A549 treated with Hydrocortisone at 1 μM for 4 hours (cell line): ENCODE measurements around the gene TMEM144. TPM values are rescaled to one million over a fixed set of nuclear protein-coding genes. Genes with fewer than 3 reads are reported as not detected.

ENCODE experiments used
- total RNA-seq: library from RNA; stranded (reverse); fragments of 200-300 nt; extraction: Qiagen RNA extraction; gene quantifications from 5 replicates; pipeline ENCODE4 v1.2.3, GENCODE V29; 2022

TMEM144 gene
- 2.7 to 4.0 TPM (median 3.3 TPM) in 5 replicates for total RNA-seq

DNA sequence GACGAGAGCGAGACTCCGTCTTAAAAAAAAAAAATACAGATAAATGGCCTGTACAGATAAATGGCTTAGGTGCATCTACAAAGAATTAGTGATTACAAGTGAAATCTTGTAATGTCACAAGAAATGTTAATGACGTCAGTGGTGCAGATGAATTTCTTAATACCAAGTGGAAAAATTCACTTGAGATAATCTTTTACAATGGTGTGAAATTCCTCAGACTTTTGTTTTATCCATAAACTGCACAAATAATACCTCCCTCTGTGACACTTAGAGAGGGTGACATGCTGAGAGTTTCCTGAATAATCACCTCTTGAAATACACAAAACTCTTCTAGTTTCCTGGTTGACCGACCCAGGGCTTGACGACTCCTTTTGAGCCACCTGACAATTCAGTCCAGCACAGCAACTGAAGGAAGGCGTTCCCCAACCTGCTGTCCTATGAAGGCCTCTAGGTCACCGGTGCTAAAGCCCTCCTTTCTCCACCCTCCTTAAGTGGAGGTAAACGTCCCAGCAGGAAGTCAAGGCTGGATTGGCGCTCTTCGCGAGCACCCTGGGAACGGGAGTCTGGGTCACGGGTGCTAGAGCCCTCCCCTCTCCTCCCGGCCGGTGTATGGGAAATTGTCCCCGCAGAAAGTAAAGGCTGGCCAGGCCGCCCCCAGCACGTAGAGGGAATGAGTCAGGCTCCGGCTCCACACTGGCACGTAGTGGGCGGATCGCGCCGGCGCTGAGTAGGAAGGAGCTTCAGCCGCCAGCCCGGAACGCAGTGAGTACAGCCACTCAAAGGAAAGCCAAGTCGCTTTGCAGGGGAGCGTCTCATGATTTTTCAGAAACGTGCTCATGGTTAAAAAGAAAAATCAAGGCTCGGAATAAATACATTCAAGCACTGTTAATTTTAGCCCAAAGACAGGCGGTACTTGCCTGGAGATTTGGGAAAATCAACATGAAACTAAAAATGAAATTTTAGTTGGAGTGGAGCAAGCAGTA is at the start of gene TMEM144:
Gene TMEM144, plus strand, starts transcription at position 662 of the 983 bp plus-strand sequence. CDS start 2,182 bp downstream, outside the sequence.

DNA sequence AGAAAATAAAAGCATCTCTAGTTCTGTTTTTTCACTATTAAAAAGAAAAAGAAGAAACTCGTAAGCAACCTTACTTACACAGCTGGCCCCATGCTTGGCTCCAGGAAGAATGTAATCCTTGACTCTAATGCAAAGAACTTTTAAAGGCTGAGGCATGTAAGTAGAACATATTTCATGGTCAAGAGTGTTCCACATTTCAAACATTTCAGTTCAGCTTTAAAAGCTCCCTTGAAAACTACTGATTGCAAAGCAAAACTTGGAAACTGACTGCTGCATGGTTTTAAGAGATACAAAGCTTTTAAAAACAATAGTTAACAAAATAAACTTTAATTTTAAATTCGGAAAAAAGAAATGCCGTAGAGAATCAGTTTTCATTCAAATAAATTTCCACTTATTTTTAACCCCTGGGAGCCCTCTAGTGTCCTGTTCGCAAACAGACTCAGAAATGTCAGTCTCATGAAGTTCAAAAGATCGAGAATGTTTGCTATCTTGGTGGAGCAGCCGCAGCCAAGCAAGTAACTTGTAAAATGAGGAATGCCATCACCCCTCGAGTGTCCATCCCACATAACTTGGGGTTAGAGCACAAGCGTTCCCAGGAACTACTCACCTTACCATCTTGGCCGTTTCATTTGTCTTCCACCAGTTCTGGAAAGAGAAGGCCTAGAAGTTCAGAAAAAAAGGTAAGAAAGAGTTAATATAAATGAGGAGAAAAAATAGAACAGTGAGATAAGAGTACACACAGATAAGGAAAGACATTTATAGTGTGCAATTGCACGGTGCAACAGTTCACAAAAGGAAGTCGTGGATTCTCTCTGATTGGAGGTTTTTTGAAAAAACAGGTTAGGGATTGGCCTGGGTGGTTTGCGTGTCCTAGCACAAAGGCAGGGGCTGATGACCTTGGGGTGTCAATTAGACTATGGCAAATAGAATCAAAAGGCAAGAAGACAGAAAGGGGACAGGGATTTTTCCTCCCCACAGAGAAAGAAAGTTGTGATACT is 37.7 kb upstream of the TMEM144 start, which contains the start of gene GASK1B:
Gene GASK1B, minus strand, starts transcription at position 765 of the 998 bp plus-strand sequence. CDS start 1,650 bp downstream, outside the sequence.

Other genes starting within 250 kb of the TMEM144 start
- gene GASK1B, start 37.5 kb upstream of the TMEM144 start, total RNA-seq = 0.24 to 0.66 TPM (median 0.33 TPM) in 5 replicates